ENCODE results near the gene RXFP1.

GRCh38 chr4:158590306-158590705 lies 68.6 kb downstream of the RXFP1 start:
- no peak for TF ChIP-seq EZH2phosphoT487 (conservative IDR thresholded peaks at IDR 0.05; ENCODE audit: low read length)
- TF ChIP-seq, protein P1, sequence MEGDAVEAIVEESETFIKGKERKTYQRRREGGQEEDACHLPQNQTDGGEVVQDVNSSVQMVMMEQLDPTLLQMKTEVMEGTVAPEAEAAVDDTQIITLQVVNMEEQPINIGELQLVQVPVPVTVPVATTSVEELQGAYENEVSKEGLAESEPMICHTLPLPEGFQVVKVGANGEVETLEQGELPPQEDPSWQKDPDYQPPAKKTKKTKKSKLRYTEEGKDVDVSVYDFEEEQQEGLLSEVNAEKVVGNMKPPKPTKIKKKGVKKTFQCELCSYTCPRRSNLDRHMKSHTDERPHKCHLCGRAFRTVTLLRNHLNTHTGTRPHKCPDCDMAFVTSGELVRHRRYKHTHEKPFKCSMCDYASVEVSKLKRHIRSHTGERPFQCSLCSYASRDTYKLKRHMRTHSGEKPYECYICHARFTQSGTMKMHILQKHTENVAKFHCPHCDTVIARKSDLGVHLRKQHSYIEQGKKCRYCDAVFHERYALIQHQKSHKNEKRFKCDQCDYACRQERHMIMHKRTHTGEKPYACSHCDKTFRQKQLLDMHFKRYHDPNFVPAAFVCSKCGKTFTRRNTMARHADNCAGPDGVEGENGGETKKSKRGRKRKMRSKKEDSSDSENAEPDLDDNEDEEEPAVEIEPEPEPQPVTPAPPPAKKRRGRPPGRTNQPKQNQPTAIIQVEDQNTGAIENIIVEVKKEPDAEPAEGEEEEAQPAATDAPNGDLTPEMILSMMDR (IDR thresholded peaks at IDR 0.05; ENCODE audit: insufficient read depth, low read length, poor library complexity, severe bottlenecking), result no peak

All from SU-DHL-6 (cell line).